ENCODE results near the gene CACNG4. TPM values are rescaled to one million over a fixed set of nuclear protein-coding genes. Genes with fewer than 3 reads are reported as not detected.
A peak's percentile ranks its signal among the peaks of the same experiment; 100 is the strongest.

The CACNG4 gene
- total RNA-seq, 2 donors from 2014 or later, result 0.37 TPM; not detected in 1

GRCh38 chr17:66942451-66943264 lies 21.8 kb upstream of the CACNG4 start:
- no peak for ATAC-seq
- no peak for DNase-seq
- intact Hi-C loops (cut with DNase I), result no loop called here

GRCh38 chr17:66943484-66943883 lies 21.0 kb upstream of the CACNG4 start:
- no peak for ATAC-seq
- intact Hi-C loops (cut with DNase I), result no loop called here
- DNase-seq, result no peak

- ATAC-seq (peak; percentile 8 to 76), DNase-seq (no peak)
- intact Hi-C loops (cut with DNase I), result no loop called here
Observed at GRCh38 chr17:66944351-66945146, 20.0 kb upstream of the CACNG4 start.

- no peak for DNase-seq
- intact Hi-C loops (cut with DNase I), result no loop called here
- ATAC-seq, result peak in 1 of 2 donors; percentile 59
Observed at GRCh38 chr17:66945147-66945835, 19.2 kb upstream of the CACNG4 start.

- no peak for DNase-seq
- ATAC-seq, result no peak
- intact Hi-C loops (cut with DNase I), result no loop called here
Observed at GRCh38 chr17:66946251-66946650, 18.3 kb upstream of the CACNG4 start.

GRCh38 chr17:66947311-66947710 lies 17.2 kb upstream of the CACNG4 start:
- ATAC-seq (no peak), DNase-seq (no peak)
- intact Hi-C loops (cut with DNase I), result no loop called here

GRCh38 chr17:66948061-66948750 lies 16.3 kb upstream of the CACNG4 start:
- DNase-seq (no peak), ATAC-seq (no peak)
- intact Hi-C loops (cut with DNase I), result no loop called here

- ATAC-seq (peak in 1 of 2 donors; percentile 16), DNase-seq (no peak)
- intact Hi-C loops (cut with DNase I), result no loop called here
Observed at GRCh38 chr17:66949501-66949900, 15.0 kb upstream of the CACNG4 start.

GRCh38 chr17:66950325-66950724 lies 14.2 kb upstream of the CACNG4 start:
- ATAC-seq (no peak), DNase-seq (no peak)
- intact Hi-C loops (cut with DNase I), result no loop called here

- intact Hi-C loops (cut with DNase I), result no loop called here
- DNase-seq (no peak), ATAC-seq (peak in 1 of 2 donors; percentile 67)
Observed at GRCh38 chr17:66950886-66951604, 13.5 kb upstream of the CACNG4 start.

GRCh38 chr17:66951605-66951953 lies 12.9 kb upstream of the CACNG4 start:
- no peak for ATAC-seq
- intact Hi-C loops (cut with DNase I), result no loop called here
- DNase-seq, result no peak

GRCh38 chr17:66952031-66952524 lies 12.4 kb upstream of the CACNG4 start:
- peak; percentile 25 to 91 for ATAC-seq
- intact Hi-C loops (cut with DNase I), result no loop called here
- no peak for DNase-seq

- DNase-seq (no peak), ATAC-seq (no peak)
- intact Hi-C loops (cut with DNase I), result no loop called here
Observed at GRCh38 chr17:66952681-66953629, 11.6 kb upstream of the CACNG4 start.

GRCh38 chr17:66953630-66954020 lies 10.9 kb upstream of the CACNG4 start:
- intact Hi-C loops (cut with DNase I), result no loop called here
- ATAC-seq (peak; percentile 41 to 55), DNase-seq (no peak)

GRCh38 chr17:66954632-66955031 lies 9.9 kb upstream of the CACNG4 start:
- ATAC-seq (no peak), DNase-seq (no peak)
- intact Hi-C loops (cut with DNase I), result no loop called here

GRCh38 chr17:66955821-66956220 lies 8.7 kb upstream of the CACNG4 start:
- ATAC-seq, result no peak
- DNase-seq, result no peak
- intact Hi-C loops (cut with DNase I), result no loop called here

- no peak for ATAC-seq
- intact Hi-C loops (cut with DNase I), result no loop called here
- no peak for DNase-seq
Observed at GRCh38 chr17:66956941-66957340, 7.6 kb upstream of the CACNG4 start.

GRCh38 chr17:66957343-66957742 lies 7.2 kb upstream of the CACNG4 start:
- ATAC-seq (no peak), DNase-seq (no peak)
- intact Hi-C loops (cut with DNase I), result no loop called here

Data from left cardiac atrium (tissue), 4 donors.